HPDE6-E6E7 (cell line): ENCODE measurements around the gene WDR38.
A peak's percentile ranks its signal among the peaks of the same experiment; 100 is the strongest.
"Not testable (repeated sequence)": the region's sequence is repeated elsewhere in the genome, so short reads cannot be mapped to it uniquely, and the experiment has no call there.

ENCODE experiments used
- DNase-seq: peaks from one replicate; pipeline ENCODE4 v3.0.0; 2011; ENCODE audit warnings: missing footprints; ENCODE audit errors: extremely low spot score

The WDR38 gene

DNA sequence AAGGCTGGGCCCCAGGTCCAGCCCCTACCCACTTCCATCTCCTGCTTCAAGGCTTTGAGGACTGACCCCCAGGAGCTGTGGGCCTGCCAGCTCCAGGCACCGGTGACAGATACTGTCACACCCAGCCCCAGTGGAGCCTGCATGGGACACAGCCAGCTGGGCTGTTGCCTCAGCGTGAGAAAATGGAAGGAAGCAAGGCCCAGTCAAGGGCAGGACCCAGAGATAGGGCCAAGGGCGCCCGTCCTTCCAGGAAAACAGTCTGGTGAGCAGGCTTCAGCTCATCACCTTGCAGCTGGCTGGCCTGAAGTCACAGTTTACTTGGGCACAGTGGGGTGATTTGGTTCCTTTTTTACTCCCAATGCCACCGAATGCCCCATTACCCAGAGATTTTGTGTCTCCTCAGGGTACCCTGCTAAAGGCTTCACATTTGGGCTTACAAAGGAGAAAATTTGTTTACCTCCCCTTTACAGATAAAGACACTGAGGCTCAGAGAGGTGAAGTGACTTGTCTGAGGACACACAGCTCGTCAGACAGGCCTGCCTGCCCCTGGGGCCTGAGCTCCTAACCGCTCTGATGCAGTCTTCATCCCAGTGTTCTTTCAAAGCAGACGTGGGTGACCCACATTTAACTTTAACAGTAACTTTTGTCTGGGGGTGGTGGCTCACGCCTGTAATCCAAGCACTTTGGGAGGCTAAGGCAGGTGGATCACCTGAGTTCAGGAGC, 21.5 kb upstream of the WDR38 start:
- no peak for DNase-seq

DNA sequence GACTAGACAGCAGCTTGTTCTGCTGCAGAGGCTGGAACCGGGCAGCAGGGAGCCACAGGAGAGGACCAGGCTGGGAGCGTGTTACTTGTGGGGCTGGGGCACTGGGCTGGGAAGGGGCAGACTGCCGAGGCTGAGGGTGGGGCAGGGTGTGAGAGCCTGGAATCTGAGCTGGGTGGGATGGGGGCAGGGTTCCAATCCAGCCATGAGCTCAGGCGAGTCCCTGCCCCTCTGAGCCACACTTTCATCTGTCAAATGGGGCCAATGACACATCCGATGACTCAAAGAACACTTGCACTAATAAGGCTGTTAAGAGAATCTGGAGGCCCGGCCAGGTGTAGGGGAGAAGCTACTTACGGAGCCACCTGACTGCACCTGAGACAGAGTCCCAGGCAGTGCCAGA, 18.7 kb upstream of the WDR38 start:
- DNase-seq: peak; percentile 78

DNA sequence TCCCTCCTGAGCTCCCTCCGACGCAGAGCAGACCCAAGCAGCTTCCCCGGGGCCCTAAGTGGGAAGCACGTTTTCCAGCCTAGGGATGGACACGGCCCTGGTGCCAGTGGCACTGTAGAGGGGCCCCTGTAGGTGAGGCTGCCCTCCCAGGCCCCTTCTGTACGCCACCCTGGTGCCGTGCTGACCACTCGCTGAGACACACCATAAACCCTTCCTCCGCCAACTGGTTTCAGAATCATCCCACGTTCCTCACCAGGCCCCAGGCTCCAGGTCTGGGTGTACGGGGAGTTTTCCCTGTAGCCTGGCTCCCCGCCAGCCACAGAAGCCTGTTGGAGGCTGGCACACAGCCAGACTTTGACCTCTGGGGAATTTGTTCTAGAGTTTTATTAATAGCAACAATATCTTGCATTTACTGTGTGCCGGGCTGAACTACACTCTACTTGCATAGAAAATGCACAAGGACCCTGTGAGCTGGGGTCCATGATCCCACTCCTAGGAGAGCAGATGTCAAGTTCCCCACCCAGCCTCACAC, 18.2 kb upstream of the WDR38 start:
- DNase-seq: no peak

DNA sequence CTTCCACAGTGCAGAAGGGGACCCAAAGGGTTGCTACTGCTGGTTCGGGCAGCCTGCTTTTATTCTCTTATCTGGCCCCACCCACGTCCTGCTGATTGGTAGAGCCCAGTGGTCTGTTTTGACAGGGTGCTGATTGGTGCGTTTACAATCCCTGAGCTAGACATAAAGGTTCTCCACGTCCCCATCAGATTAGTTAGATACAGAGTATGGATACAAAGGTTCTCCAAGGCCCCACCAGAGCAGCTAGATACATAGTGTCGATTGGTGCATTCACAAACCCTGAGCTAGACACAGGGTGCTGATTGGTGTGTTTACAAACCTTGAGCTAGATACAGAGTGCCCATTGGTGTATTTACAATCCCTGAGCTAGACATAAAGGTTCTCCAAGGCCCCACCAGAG, 15.1 kb upstream of the WDR38 start:
- not testable (repeated sequence) for DNase-seq

DNA sequence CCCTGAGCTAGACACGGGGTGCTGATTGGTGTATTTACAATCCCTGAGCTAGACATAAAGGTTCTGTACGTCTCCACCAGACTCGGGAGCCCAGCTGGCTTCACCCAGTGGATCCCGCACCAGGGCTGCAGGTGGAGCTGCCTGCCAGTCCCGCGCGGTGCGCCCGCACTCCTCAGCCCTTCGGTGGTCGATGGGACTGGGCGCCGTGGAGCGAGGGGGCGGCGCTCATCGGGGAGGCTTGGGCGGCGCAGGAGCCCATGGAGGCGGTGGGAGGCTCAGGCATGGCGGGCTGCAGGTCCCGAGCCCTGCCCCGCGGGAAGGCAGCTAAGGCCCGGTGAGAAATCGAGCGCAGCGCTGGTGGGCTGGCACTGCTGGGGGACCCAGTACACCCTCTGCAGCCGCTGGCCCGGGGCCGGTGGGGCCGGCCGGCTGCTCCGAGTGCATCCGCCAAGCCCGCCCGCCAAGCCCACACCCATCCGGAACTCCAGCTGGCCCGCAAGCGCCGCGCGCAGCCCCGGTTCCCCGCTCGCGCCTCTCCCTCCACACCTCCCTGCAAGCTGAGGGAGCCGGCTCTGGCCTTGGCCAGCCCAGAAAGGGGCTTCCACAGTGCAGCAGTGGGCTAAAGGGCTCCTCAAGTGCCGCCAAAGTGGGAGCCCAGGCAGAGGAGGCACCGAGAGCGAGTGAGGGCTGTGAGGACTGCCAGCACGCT, 14.5 kb upstream of the WDR38 start:
- not testable (repeated sequence) for DNase-seq

DNA sequence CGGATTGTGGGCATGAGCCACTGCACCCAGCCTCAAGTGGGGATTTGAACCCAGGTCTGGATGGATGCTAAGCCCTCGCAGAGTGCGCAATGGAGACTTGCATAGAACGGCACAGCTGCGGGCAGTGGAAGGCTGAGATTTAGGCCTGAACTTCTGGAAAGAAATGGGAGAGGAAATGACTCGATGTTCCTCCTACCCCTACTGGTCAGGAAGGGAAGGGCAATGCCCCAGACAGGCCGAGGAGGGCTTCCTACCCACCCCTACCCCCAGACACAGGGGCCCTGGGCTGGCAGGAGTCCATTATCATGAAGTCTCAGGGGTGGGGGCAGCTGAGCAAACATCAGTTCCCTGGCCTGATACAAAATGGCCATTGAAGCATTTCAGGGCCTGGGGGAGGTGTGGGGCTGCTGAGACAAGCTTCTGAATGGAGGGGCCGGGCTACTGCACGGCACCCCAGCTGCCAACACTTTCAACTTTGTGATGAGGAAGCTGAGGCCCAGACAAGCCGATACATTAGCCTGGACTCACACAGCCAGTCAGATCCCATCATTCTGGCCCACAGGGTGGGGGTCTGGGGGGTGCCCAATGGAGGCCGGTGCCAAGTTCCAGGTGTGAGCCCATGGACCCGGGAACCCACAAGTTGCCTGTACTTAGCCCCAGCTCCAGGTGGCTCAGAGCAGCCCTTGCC, 13.5 kb upstream of the WDR38 start:
- DNase-seq: no peak

DNA sequence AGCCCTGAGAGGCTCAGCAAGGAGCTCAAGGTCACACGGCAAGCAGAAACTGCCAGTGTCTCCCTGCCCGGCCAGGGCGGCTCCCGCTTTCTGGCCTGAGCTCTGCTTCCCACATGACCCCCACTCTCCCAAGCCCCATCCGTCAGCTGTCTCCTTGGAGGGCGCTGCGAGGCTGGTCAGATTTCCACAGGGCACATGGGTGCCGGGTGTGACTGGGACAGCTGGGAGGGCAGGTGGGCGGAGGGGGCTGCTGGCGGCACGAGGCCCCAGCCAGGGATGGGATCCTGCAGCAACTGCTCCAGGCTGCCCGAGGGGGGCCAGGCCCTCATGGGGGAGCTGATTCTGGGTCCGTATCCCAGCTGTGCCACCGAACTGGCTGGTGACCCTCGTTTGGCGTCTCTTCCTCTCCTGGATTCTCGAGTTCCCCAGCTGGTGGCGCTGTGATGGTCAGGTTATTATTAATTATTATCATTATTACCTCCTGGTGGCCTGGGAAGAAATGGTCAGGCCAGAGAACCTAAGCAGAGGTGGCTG, 12.9 kb upstream of the WDR38 start:
- DNase-seq: no peak

DNA sequence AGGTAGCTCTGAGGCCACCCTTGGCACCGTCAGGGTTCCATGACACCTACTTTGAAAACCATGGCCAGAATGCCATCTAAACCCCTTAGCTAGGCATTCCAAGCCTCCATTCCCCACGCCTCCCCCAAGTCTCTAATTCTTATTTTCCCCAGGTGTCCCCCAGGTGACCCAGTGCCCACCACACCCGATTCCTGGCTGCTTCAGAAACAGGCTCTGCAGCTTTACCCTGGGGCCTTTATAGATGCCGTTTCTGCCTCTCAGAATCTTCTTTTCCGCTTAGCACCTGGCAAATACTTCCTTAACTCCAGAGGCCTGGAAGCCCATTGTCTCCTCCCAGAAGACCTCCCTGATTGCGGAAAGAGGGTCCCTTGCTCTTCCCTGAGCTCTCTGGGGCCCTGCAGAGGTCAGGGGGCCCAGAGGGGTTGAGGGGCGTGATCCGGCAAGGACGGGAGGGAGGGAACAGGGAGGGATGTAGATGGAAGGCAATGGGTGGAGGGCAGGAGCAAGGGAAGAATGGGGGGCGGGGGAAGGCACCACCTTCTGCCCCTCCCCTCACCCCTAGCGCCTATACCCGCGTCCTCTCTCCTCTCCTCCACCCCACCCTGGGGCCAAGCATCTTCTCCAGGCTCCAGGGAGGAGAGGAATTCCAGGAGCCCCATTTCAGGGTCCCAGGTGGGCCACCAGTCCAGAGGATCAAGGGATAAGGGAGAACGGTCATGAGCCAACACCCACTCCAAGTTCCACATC, 12.0 kb upstream of the WDR38 start:
- no peak for DNase-seq

DNA sequence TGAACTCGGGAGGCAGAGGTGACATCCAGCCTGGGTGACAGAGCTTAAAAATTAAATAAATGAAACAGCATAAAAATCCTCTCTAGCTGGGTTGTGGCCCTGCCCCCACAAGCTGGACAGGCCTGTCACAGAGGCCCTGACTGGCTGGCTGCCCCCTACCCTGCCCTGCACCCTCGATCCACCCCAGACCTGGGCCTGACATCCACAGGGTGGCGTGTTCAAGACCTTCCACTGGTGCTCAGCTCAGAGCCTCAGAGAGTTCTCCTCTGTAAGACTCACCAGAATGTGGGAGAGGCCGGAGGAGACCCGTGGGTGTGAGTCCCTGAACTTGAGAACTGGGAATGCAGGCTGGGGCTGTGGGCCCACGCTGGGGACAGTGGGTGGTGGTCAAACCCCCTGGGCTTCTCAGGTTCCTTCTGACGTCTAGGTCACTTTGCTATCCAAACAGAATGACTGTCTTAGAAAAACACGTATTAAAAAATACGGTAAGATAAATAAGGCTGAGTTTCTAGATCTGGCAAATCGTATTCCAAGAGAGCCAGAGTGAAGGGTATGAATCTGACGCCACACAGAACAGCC, 9.7 kb upstream of the WDR38 start:
- no peak for DNase-seq

DNA sequence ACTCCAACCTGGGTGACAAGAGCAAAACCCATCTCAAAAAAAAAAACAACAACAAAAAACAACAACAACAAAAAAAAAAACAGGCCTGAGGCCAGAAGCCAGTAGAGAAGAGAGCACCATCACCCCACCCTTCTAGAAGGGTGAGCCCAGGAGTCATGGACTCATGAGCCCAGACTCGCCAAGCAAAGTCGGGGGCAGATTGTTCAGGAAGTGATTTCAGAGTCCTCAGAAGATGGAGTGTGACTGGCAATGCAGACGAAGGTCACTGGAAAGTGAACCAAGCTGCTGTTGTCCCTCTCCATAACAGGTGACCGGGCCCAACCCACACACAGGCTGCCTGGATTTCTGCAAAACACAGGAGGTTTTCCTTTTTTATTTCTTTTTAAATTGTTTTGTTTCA, 9.0 kb upstream of the WDR38 start:
- no peak for DNase-seq

DNA sequence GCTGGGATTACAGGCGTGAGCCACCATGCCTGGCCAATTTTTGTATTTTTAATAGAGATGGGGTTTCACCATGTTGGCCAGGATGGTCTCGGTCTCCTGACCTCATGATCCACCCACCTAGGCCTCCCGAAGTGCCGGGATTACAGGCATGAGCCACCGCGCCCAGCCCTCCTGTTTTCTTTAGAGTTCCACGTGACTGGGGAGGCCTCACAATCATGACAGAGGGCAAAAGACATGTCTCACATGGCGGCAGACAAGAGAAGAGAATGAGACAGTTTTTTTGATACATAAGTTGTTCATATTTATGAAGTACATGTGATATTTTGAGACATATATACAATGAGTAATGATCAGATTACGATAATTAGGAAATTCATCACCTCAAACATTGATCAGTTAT, 6.8 kb upstream of the WDR38 start:
- not testable (repeated sequence) for DNase-seq

DNA sequence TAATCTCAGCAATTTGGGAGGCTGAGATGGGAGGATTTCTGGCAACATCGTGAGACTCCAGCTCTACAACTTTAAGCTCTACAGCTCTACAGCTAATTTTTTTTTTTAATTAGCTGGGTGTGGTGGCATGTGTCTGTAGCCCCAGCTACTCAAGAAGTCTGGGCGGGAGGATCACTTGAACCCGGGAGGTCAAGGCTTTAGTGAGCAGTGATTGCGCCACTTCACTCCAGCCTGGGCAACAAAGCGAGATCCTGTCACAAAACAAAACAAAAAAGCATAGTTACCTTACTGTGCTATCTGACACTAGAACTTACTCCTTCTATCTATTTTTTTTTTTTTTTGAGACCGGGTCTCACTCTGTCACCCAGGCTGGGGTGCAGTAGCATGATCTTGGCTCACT, 6.3 kb upstream of the WDR38 start:
- no peak for DNase-seq

DNA sequence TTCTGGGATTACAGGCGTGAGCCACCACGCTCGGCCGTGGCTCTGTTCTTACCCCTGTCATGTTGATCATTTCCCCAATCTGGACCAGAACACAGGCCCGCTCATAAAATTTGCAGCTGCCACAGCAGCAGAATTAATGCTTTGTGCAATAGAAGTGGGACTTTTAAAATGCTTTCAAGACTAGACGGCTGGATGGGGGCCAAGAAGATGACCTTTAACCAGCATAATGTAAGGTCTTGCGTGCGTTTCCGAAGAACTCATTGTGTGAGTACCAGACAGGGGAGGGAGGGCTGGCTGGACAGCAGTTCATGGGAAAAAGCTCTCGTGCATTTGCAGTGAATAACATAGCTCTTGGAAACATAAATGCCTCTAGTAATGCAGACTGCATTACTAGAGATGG, 3.5 kb upstream of the WDR38 start:
- no peak for DNase-seq

DNA sequence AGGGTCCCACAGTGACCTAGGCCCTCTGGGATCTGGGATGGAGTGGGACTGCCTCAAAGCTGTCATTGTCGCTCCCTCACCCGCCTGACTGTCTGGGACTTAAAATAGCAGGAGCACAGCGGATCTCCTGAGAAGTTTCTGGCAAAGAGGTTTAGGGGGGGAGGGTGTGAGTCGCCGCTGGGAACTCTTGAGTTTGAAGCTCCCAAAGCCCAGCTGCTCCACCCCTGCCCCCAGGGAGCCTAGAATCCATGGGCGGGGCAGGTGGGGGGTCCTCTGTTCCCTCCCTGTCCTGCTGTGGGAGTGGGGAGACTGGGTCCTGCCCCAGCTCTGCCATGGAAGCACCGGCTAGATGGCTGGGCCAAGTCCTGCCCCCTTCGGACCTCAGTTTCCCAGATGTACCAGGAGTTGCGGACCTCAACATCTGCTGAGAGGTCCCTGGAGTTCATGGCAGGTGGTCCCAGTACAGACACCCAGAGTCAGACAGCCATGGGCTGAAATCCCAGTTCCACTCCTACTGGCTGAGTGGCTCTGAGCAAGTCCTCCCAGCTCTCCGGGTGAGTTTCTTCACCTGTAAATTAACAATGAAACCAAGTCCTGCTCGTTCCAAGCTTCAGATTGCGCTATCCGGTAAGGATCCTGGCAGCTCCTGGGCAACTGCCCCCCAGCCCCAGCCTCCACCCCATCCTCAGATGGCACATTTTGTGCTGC, 985 bp upstream of the WDR38 start:
- DNase-seq: no peak

DNA sequence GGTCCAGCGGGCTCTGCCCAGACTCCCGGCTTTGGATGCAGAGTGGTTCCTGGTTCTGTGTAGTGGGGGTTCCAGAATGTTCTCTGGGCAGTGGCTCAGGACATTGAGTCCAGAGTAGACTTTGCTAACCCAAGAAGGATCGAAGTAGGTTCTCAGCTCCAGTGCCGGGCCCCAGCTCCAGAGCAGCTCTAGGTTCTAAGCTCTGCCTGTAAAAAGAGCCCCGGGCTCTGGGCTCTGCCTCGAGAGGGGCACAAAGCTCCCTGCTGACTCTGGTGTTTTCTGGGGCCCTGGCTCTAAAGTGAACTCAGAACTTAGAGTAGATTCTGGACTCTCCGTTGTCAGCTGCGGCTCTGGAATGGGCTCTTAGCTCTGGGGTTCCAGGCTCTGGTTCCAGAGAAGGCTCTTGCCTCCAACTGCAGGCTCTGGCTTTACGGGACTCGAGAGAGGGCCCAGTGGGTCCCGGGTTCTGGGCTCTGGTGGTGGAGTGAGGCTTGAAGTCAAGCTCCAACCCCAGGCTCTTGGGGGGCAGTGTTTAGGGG, 414 bp downstream of the WDR38 start:
- no peak for DNase-seq

DNA sequence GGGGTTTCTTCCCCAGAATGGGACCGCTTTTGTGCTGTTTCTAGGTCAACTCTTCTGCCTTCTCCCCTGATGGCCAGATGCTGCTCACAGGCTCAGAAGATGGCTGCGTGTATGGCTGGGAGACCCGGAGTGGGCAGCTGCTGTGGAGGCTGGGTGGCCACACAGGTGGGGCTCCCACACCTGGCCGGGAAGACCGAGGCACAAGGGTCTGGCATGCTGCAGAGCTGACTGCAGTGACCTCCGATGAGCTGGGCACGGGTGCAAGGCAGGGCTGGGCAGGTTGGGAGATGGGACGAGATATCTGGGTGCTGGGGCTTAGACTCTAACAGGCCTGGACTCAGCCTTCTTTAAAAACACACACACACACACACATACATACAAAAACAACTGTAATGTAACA, 901 bp downstream of the WDR38 start:
- DNase-seq: no peak

DNA sequence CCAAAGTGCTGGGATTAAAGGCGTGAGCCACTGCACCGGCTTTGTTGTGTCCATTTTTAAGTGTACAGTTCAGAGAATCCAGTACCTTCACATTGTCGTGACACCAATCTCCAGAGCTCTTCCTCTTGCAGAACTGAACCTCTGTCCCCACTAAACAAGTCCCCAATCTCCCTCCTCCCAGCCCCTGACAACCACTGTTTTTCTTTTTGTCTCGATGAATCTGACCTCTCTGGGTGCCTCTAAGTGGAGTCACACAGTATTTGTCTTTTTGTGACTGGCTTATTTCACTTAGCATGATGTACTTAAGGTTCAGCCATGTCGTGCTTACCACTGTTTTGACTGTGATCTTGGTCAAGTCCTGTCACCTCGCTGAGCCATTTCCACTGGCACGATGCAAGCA, 1.6 kb downstream of the WDR38 start:
- DNase-seq: no peak

DNA sequence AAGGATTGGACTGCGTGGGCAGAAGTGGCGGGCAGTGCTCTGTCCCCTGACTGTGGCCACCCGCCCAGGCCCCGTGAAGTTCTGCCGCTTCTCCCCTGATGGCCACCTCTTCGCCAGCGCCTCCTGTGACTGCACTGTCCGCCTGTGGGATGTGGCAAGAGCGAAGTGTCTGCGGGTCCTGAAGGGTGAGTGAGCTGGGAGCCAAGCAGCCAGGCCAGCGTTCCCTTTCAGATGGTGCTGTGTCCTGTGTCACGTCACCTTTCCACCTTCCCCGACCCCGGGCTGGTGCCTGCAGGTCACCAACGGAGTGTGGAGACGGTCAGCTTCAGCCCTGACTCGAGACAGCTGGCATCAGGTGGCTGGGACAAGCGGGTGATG, 2.3 kb downstream of the WDR38 start:
- DNase-seq: no peak

DNA sequence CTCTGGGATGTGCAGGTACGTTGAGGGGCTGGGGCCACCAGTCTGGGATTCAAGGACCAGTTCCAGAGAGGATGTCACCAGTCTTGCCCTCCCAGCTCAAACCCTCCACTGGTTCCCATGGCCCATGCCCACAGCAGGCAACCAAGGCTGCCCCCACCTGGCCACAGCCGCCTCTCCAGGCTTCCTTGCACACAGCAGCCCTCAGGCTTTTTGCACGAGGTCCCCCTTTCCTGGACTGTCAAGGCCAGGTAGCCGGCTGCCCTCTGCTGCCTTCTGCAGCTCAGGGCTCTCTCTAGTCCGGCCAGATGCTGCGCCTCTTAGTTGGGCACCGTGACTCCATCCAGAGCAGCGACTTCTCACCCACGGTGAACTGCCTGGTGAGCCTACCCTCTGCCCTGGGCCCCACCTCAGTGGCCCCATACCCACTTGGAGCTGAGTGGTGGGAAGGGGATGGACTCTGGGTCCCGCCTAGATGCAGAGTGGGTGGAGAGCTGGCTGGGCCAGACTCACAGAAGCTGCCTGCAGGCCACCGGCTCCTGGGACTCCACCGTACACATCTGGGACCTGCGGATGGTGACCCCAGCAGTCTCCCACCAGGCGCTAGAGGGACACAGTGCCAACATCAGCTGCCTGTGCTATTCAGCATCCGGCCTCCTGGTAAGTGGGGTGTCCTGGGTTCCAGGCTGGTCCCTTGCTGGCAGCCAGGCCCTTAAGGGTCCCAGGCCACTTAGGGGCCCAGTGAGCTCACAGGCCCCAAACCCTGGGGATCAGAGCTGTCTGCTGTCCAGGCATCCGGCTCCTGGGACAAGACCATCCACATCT, 2.9 kb downstream of the WDR38 start:
- DNase-seq: no peak
